PFSK-1 (cell line): Measurements from ENCODE around the gene NEBL.

ENCODE experiments used
- FOXP2 ChIP-seq: optimal IDR thresholded peaks from 2 replicates; pipeline ENCODE3; 2011; ENCODE audit warnings: borderline replicate concordance, control low read depth, inconsistent platforms; ENCODE audit not compliant: insufficient read depth; ENCODE audit errors: extremely low read length, extremely low read depth
- POLR2AphosphoS5 ChIP-seq: IDR thresholded peaks from 2 replicates; pipeline ENCODE4 v1.6.1; 2012; ENCODE audit warnings: low read depth, mild to moderate bottlenecking, control low read depth, low read length, moderate library complexity
- SIN3A ChIP-seq: IDR thresholded peaks from 2 replicates; pipeline ENCODE4 v1.6.1; 2012; ENCODE audit warnings: mild to moderate bottlenecking, low read length, moderate library complexity, borderline replicate concordance; ENCODE audit not compliant: insufficient read depth
- TAF1 ChIP-seq: IDR thresholded peaks from 2 replicates; pipeline ENCODE4 v1.6.1; 2012; ENCODE audit warnings: low read length, control low read depth, borderline replicate concordance; ENCODE audit not compliant: insufficient read depth
- TF ChIP-seq, protein P1 (sequence below), 2 experiments: IDR thresholded peaks; 2 replicates each; pipeline versions ENCODE4 v1.6.1 to v1.8.0; 2011 to 2012; ENCODE audit warnings: low read depth in 2 of 2, low read length in 2 of 2, control low read depth in 1 of 2, inconsistent platforms in 1 of 2, mild to moderate bottlenecking in 1 of 2, moderate library complexity in 1 of 2; ENCODE audit not compliant: insufficient read depth in 1 of 2

- TF ChIP-seq, protein P1, sequence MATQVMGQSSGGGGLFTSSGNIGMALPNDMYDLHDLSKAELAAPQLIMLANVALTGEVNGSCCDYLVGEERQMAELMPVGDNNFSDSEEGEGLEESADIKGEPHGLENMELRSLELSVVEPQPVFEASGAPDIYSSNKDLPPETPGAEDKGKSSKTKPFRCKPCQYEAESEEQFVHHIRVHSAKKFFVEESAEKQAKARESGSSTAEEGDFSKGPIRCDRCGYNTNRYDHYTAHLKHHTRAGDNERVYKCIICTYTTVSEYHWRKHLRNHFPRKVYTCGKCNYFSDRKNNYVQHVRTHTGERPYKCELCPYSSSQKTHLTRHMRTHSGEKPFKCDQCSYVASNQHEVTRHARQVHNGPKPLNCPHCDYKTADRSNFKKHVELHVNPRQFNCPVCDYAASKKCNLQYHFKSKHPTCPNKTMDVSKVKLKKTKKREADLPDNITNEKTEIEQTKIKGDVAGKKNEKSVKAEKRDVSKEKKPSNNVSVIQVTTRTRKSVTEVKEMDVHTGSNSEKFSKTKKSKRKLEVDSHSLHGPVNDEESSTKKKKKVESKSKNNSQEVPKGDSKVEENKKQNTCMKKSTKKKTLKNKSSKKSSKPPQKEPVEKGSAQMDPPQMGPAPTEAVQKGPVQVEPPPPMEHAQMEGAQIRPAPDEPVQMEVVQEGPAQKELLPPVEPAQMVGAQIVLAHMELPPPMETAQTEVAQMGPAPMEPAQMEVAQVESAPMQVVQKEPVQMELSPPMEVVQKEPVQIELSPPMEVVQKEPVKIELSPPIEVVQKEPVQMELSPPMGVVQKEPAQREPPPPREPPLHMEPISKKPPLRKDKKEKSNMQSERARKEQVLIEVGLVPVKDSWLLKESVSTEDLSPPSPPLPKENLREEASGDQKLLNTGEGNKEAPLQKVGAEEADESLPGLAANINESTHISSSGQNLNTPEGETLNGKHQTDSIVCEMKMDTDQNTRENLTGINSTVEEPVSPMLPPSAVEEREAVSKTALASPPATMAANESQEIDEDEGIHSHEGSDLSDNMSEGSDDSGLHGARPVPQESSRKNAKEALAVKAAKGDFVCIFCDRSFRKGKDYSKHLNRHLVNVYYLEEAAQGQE (IDR thresholded peaks at IDR 0.05; ENCODE audit: insufficient read depth in 1 of 2, low read depth in 2 of 2, low read length in 2 of 2) = no peak
- no peak for TF ChIP-seq POLR2AphosphoS5
- TF ChIP-seq SIN3A = no peak
- TF ChIP-seq TAF1 = no peak
- no peak for TF ChIP-seq FOXP2
Observed at GRCh38 chr10:20916976-20917375, 19.9 kb upstream of the NEBL start.
